HepG2 (cell line): Measurements from ENCODE around the gene MAMLD1. TPM values are rescaled to one million over a fixed set of nuclear protein-coding genes. Genes with fewer than 3 reads are reported as not detected.

Source experiments
- ATAC-seq: fragments of 200-7000 bp; cut with Tn5 transposase; 3 replicates; pipeline ENCODE4 v1.9.1; 2020; ENCODE audit warnings: mild to moderate bottlenecking, moderate library complexity
- BruUV-seq: library from RNA; stranded (reverse); fragments of 400-500 nt; replicated peaks from 2 replicates; lab custom pipeline; 2021; lab: Mats Ljungman, UMichigan
- CTCF ChIA-PET: fragments of 300-600 bp; formaldehyde crosslinking; extraction: SDS; loops from one replicate; lab custom pipeline; 2021; ENCODE audit warnings: low total read pairs, inconsistent platforms, low intra/inter-chr PET ratio; lab: Yijun Ruan, JAX
- POLR2A ChIA-PET: fragments of 350-600 bp; sonication (Branson Sonifier 250); formaldehyde crosslinking; loops from one replicate; lab custom pipeline; 2020; ENCODE audit warnings: antibody characterized with exemption, inconsistent platforms; lab: Yijun Ruan, JAX
- DNase-seq: peaks from one replicate; pipeline ENCODE4 v3.0.0-alpha.2; 2015; ENCODE audit warnings: low spot score
- FAIRE-seq: peaks from 3 replicates; lab custom pipeline; 2011; peaks lifted over from hg19 to GRCh38; lab: Jason Lieb, UNC
- H2AFZ ChIP-seq: one replicate; pipeline ENCODE4 v1.6.1; 2011; ENCODE audit warnings: low read length, inconsistent platforms
- H3K27ac ChIP-seq: fragments of 300-600 bp; 3 replicates; pipeline ENCODE4 v1.8.0; 2011; ENCODE audit warnings: mixed run types, mild to moderate bottlenecking, mixed read lengths, low read length, inconsistent platforms; ENCODE audit not compliant: insufficient read depth; ENCODE audit errors: extremely low read length
- H3K27me3 ChIP-seq, 2 experiments: fragments of 200-600 bp in 1 of 2; 2 replicates in 1 of 2; 3 replicates in 1 of 2; pipeline versions ENCODE4 v1.6.0 to v1.8.0; 2011; ENCODE audit warnings: low read length in 2 of 2, mild to moderate bottlenecking in 2 of 2, moderate library complexity in 2 of 2, inconsistent platforms in 1 of 2; ENCODE audit not compliant: insufficient read depth in 2 of 2, control insufficient read depth in 1 of 2
- H3K36me3 ChIP-seq, 2 experiments: fragments of 200-600 bp in 1 of 2; replicated peaks in 1 of 2; 2 replicates in 1 of 2; 3 replicates in 1 of 2; pipeline versions ENCODE4 v1.5.1 to v1.8.0; 2011; ENCODE audit warnings: low read length in 2 of 2, inconsistent platforms in 1 of 2; ENCODE audit not compliant: insufficient read depth in 2 of 2, control insufficient read depth in 1 of 2
- H3K4me1 ChIP-seq: 2 replicates; pipeline ENCODE4 v1.5.1; 2012; ENCODE audit warnings: low read length, inconsistent platforms; ENCODE audit not compliant: insufficient read depth
- H3K4me2 ChIP-seq: 2 replicates; pipeline ENCODE4 v1.6.0; 2011; ENCODE audit warnings: low read depth, low read length, inconsistent platforms
- H3K4me3 ChIP-seq, 3 experiments: fragments of 200-600 bp in 1 of 3; sonication (generic), shearing (Covaris generic) in 1 of 3; replicated peaks in 1 of 3; 2 replicates each; pipeline ENCODE4 v1.5.1; 2011 to 2016; ENCODE audit warnings: low read length in 3 of 3, inconsistent platforms in 2 of 3, low read depth in 2 of 3, mild to moderate bottlenecking in 2 of 3, control low read depth in 1 of 3, mixed read lengths in 1 of 3; ENCODE audit not compliant: insufficient read depth in 1 of 3
- H3K79me2 ChIP-seq: one replicate; pipeline ENCODE4 v1.6.1; 2011; ENCODE audit warnings: low read length, inconsistent platforms; ENCODE audit not compliant: insufficient read depth
- H3K9ac ChIP-seq: 2 replicates; pipeline ENCODE4 v1.6.0; 2011; ENCODE audit warnings: mild to moderate bottlenecking, low read depth, low read length, inconsistent platforms; ENCODE audit not compliant: insufficient read depth
- H3K9me3 ChIP-seq: 2 replicates; pipeline ENCODE4 v1.5.1; 2012; ENCODE audit warnings: mild to moderate bottlenecking, low read length
- H4K20me1 ChIP-seq: 2 replicates; pipeline ENCODE4 v1.6.0; 2011; ENCODE audit warnings: inconsistent platforms, mild to moderate bottlenecking, low read length, moderate library complexity; ENCODE audit not compliant: insufficient read depth
- ARNT ChIP-seq: fragments of 450-650 bp; IDR thresholded peaks from 2 replicates; pipeline ENCODE4 v1.6.1; 2017
- DNMT3B ChIP-seq: conservative IDR thresholded peaks from 2 replicates; pipeline ENCODE4 v1.6.1; 2016; ENCODE audit warnings: missing biosample characterization, control low read depth
- HNF1B ChIP-seq: sonication (generic); formaldehyde crosslinking; IDR thresholded peaks from 2 replicates; pipeline ENCODE4 v1.5.1; 2020; ENCODE audit warnings: mild to moderate bottlenecking, moderate library complexity, missing genetic modification reagents
- HOXA3 ChIP-seq: sonication (generic); formaldehyde crosslinking; IDR thresholded peaks from 2 replicates; pipeline ENCODE4 v1.5.0; 2020; ENCODE audit warnings: missing genetic modification reagents
- KDM5A ChIP-seq: fragments of 200-600 bp; sonication (generic); IDR thresholded peaks from 2 replicates; pipeline ENCODE4 v1.7.0; 2018; ENCODE audit warnings: antibody characterized with exemption, mild to moderate bottlenecking, low read length, borderline replicate concordance
- KLF15 ChIP-seq: sonication (generic); formaldehyde crosslinking; IDR thresholded peaks from 2 replicates; pipeline ENCODE4 v1.8.1; 2023; ENCODE audit warnings: borderline replicate concordance, mild to moderate bottlenecking, inconsistent platforms, missing genetic modification reagents, mixed read lengths
- MTA3 ChIP-seq: sonication (generic); formaldehyde crosslinking; IDR thresholded peaks from 2 replicates; pipeline ENCODE4 v1.4.0; 2020; ENCODE audit warnings: missing genetic modification reagents
- PHF8 ChIP-seq: sonication (generic); formaldehyde crosslinking; IDR thresholded peaks from 2 replicates; pipeline ENCODE4 v1.5.0; 2020; ENCODE audit warnings: missing genetic modification reagents
- SKIL ChIP-seq: sonication (generic); formaldehyde crosslinking; IDR thresholded peaks from 2 replicates; pipeline ENCODE4 v1.8.0; 2022; ENCODE audit warnings: missing genetic modification reagents, mild to moderate bottlenecking, moderate library complexity, borderline replicate concordance
- XRCC5 ChIP-seq: fragments of 200-400 bp; formaldehyde crosslinking; optimal IDR thresholded peaks from 2 replicates; pipeline ENCODE3; 2017; ENCODE audit warnings: mild to moderate bottlenecking, low read length
- ZBTB21 ChIP-seq: sonication (generic); formaldehyde crosslinking; IDR thresholded peaks from 2 replicates; pipeline ENCODE4 v1.4.0; 2020; ENCODE audit warnings: missing genetic modification reagents
- ZBTB37 ChIP-seq: sonication (generic); formaldehyde crosslinking; IDR thresholded peaks from 2 replicates; pipeline ENCODE4 v1.4.0; 2020; ENCODE audit warnings: mild to moderate bottlenecking, missing genetic modification reagents
- ZBTB38 ChIP-seq: sonication (generic); formaldehyde crosslinking; IDR thresholded peaks from 2 replicates; pipeline ENCODE4 v1.5.1; 2020; ENCODE audit warnings: mild to moderate bottlenecking, missing genetic modification reagents
- ZFP1 ChIP-seq: IDR thresholded peaks from 2 replicates; pipeline ENCODE4 v1.6.1; 2016
- ZNF564 ChIP-seq: sonication (generic); formaldehyde crosslinking; IDR thresholded peaks from 2 replicates; pipeline ENCODE4 v1.8.1; 2023; ENCODE audit warnings: mild to moderate bottlenecking, missing genetic modification reagents
- ZNF7 ChIP-seq: IDR thresholded peaks from 2 replicates; pipeline ENCODE4 v1.6.1; 2016; ENCODE audit warnings: missing biosample characterization, missing genetic modification reagents
- ZNF777 ChIP-seq: sonication (generic); formaldehyde crosslinking; IDR thresholded peaks from 2 replicates; pipeline ENCODE4 v1.4.0; 2020; ENCODE audit warnings: missing genetic modification reagents
- ZNF788 ChIP-seq: sonication (generic); formaldehyde crosslinking; IDR thresholded peaks from 2 replicates; pipeline ENCODE4 v1.5.0; 2020; ENCODE audit warnings: mild to moderate bottlenecking, missing genetic modification reagents, borderline replicate concordance
- WGBS: methylation state at CpG from one replicate; pipeline ENCODE4 v1.1.6; 2017; ENCODE audit warnings: low lambda C conversion rate; 5-methylcytosine and 5-hydroxymethylcytosine counted together
- in situ Hi-C: cut with HindIII; loops from 2 replicates; pipeline ENCODE4 v1.10.0; 2017; ENCODE audit warnings: low pct_unique_long_range_greater_than_20kb; ENCODE audit not compliant: extremely low pct_ligation_motif_present
- intact Hi-C: fragments of 100-400 bp; cut with micrococcal nuclease; formaldehyde crosslinking; loops from one replicate; pipeline ENCODE4 v1.10.0; 2022; ENCODE audit not compliant: unreplicated experiment
- polyA plus RNA-seq, 8 experiments: library from polyadenylated mRNA; depleted of rRNA in 3 of 8; stranded (reverse) in 7 of 8; unstranded in 1 of 8; fragments of >200 nt; fragmentation: Illumina TruSeq in 4 of 8; extraction: Trizol in 4 of 8; gene quantifications; 2 replicates each; pipeline versions ENCODE4 v1.2.1 to v1.2.3, GENCODE V29; 2011 to 2016; ENCODE audit warnings: low read depth in 4 of 8, missing spikeins in 1 of 8, mixed read lengths in 1 of 8; ENCODE audit not compliant: insufficient read depth in 1 of 8
- total RNA-seq, 5 experiments: library from RNA; depleted of rRNA; stranded (reverse); fragments of >200 nt; fragmentation: Illumina TruSeq; extraction: Trizol; gene quantifications; 2 replicates each; pipeline ENCODE4 v1.2.3, GENCODE V29; 2016; ENCODE audit warnings: low read depth in 1 of 5
- TF ChIP-seq, protein P1 (sequence below): sonication (generic); formaldehyde crosslinking; IDR thresholded peaks from 2 replicates; pipeline ENCODE4 v1.8.0; 2022; ENCODE audit warnings: missing genetic modification reagents, low read depth, mild to moderate bottlenecking, borderline replicate concordance

MAMLD1 gene
- total and polyA plus RNA-seq, 2 of the 13 experiments (the other 11 are each of a cell fraction or from before 2014, with no cell fraction given) = not detected

- Histone ChIP-seq H3K4me2 (no peak overlapping the region), H2AFZ (no peak overlapping the region), H4K20me1 (no peaks in the 10 kb centered on the region), H3K79me2 (no peaks in the 10 kb centered on the region), H3K36me3 (no peaks in the 10 kb centered on the region), H3K9ac (no peak overlapping the region), H3K27me3 (peaks cover 0 to 1% of the 10 kb centered on the region in 2 experiments; a peak in 1 of 5 replicates), H3K4me1 (no peaks in the 10 kb centered on the region), H3K27ac (no peak overlapping the region), H3K4me3 (no peak overlapping the region), H3K9me3 (no peaks in the 10 kb centered on the region)
- DNase-seq = no peak
- ChIA-PET CTCF (no interaction called here), POLR2A (no interaction called here)
- FAIRE-seq = no peak
- ATAC-seq = no peak
- intact Hi-C loops (no loop called here), in situ Hi-C loops (loop anchor here (25.0 kb wide), 1 partner anchor 410 kb away; no protein-coding TSS in a partner anchor)
- BruUV-seq = no TSS peak
- WGBS = no CpG with 5 or more reads among the region's 6 CpGs
- TF ChIP-seq SKIL (CRISPR knock-in tag) (no peak), ARNT (no peak), ZNF7 (no peak), KDM5A (no peak), DNMT3B (CRISPR knock-in tag) (no peak), ZFP1 (no peak), ZBTB38 (CRISPR knock-in tag) (no peak), HNF1B (CRISPR knock-in tag) (no peak), XRCC5 (no peak), ZNF564 (no peak), HOXA3 (CRISPR knock-in tag) (no peak), ZBTB37 (no peak), ZNF788 (CRISPR knock-in tag) (no peak), ZBTB21 (CRISPR knock-in tag) (no peak), PHF8 (CRISPR knock-in tag) (no peak), ZNF777 (CRISPR knock-in tag) (no peak), KLF15 (CRISPR knock-in tag) (no peak), MTA3 (CRISPR knock-in tag) (no peak)
- TF ChIP-seq, protein P1, sequence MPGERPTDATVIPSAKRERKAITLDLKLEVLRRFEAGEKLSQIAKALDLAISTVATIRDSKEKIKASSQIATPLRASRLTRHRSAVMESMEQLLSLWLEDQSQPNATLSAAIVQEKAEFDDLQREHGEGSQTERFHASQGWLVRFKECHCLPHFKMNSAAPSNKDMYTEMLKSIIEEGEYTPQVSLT (CRISPR knock-in tag) = no peak
Measured at GRCh38 chrX:150372756-150373155, 9.6 kb downstream of the MAMLD1 start.
